ENCODE data around the gene CCDC85C.

The CCDC85C gene

GRCh38 chr14:99597911-99598600 lies 6.0 kb downstream of the CCDC85C start:
- H3K36me3 ChIP-seq = no peaks in the 10 kb centered on the region
- H3K27me3 ChIP-seq = no peaks in the 10 kb centered on the region
- intact Hi-C loops (cut with DNase I; ENCODE audit: low total_unique reads) = loop anchor here (5.0 kb wide), 1 partner anchor 116 kb away; the partner anchor contains the start of genes CCNK and SETD3
- no peak overlapping the region for H3K27ac ChIP-seq
- DNase-seq = no peak
- no peaks in the 10 kb centered on the region for H3K9me3 ChIP-seq
- no peak for TF ChIP-seq CTCF (IDR thresholded peaks at IDR 0.05)
- no peak overlapping the region for H3K4me3 ChIP-seq
- H3K4me1 ChIP-seq = peaks cover 0 to 36% (median 11%) of the 10 kb centered on the region in 4 donors

GRCh38 chr14:99596772-99597171 lies 7.2 kb downstream of the CCDC85C start:
- Histone ChIP-seq H3K27me3 (no peaks in the 10 kb centered on the region), H3K36me3 (no peaks in the 10 kb centered on the region), H3K4me3 (no peak overlapping the region), H3K27ac (no peak overlapping the region), H3K9me3 (no peaks in the 10 kb centered on the region), H3K4me1 (peaks cover 0 to 23% (median 3%) of the 10 kb centered on the region in 4 donors)
- no peak for DNase-seq
- intact Hi-C loops (cut with DNase I; ENCODE audit: low total_unique reads) = loop anchor here (5.0 kb wide), 1 partner anchor 114 kb away; the partner anchor contains the start of genes CCNK and SETD3
- TF ChIP-seq CTCF (IDR thresholded peaks at IDR 0.05) = no peak

GRCh38 chr14:99596071-99596627 lies 7.9 kb downstream of the CCDC85C start:
- H3K4me3 ChIP-seq = no peak overlapping the region
- no peaks in the 10 kb centered on the region for H3K9me3 ChIP-seq
- TF ChIP-seq CTCF (IDR thresholded peaks at IDR 0.05) = no peak
- H3K27me3 ChIP-seq = no peaks in the 10 kb centered on the region
- no peak overlapping the region for H3K27ac ChIP-seq
- intact Hi-C loops (cut with DNase I; ENCODE audit: low total_unique reads) = loop anchor here (5.0 kb wide), 1 partner anchor 114 kb away; the partner anchor contains the start of genes CCNK and SETD3
- H3K4me1 ChIP-seq = peaks cover 0 to 20% (median 1%) of the 10 kb centered on the region in 4 donors
- H3K36me3 ChIP-seq = no peaks in the 10 kb centered on the region
- DNase-seq = no peak

- Histone ChIP-seq H3K4me1 (peaks cover 0 to 26% (median 5%) of the 10 kb centered on the region in 4 donors), H3K36me3 (no peaks in the 10 kb centered on the region), H3K9me3 (no peaks in the 10 kb centered on the region), H3K27ac (no peak overlapping the region), H3K27me3 (no peaks in the 10 kb centered on the region), H3K4me3 (no peak overlapping the region)
- intact Hi-C loops (cut with DNase I; ENCODE audit: low total_unique reads) = loop anchor here (5.0 kb wide), 1 partner anchor 113 kb away; the partner anchor contains the start of genes CCNK and SETD3
- no peak for TF ChIP-seq CTCF (IDR thresholded peaks at IDR 0.05)
- no peak for DNase-seq
Observed at GRCh38 chr14:99595524-99595923, 8.5 kb downstream of the CCDC85C start.

- H3K27me3 ChIP-seq = no peaks in the 10 kb centered on the region
- intact Hi-C loops (cut with DNase I; ENCODE audit: low total_unique reads) = loop anchor here (5.0 kb wide), 1 partner anchor 113 kb away; the partner anchor contains the start of genes CCNK and SETD3
- no peak for DNase-seq
- peaks cover 0 to 29% (median 5%) of the 10 kb centered on the region in 4 donors for H3K4me1 ChIP-seq
- H3K4me3 ChIP-seq = no peak overlapping the region
- no peak overlapping the region for H3K27ac ChIP-seq
- TF ChIP-seq CTCF (IDR thresholded peaks at IDR 0.05) = no peak
- H3K36me3 ChIP-seq = no peaks in the 10 kb centered on the region
- no peaks in the 10 kb centered on the region for H3K9me3 ChIP-seq
Observed at GRCh38 chr14:99595034-99595433, 9.0 kb downstream of the CCDC85C start.

Data from tibial artery (tissue), 4 donors.